ENCODE measurements around the gene NT5DC4.

DNA sequence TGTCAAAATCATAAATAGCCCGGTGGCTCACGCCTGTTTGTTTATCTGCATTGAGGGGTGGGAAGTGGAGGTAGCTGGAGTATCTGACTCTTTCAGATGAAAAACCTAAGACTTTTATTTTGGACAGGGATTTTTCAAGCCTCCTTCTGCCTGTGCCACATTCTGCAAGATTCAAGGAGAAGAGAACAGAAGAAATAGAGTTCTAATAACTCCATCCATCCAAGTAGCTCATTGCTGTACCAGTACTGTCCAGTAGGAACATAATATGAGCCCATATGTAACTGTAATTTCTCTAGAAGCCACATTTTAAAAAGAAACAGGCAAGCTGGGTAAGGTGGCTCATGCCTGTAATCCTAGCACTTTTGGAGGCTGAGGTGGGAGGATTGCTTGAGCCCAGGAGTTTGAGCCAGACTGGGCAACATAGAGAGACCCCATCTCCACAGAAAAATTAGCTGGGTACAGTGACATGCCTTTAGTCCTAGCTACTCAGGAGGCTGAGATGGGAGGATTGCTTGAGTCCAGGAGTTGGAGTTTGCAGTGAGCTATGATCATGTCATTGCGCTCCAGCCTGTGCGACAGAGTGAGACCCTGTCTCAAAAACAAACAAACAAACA, 35.4 kb upstream of the NT5DC4 start:
- TF ChIP-seq RCOR1 (IDR thresholded peaks at IDR 0.05; ENCODE audit: low read depth, low read length) = no peak
- TF ChIP-seq, protein P1, sequence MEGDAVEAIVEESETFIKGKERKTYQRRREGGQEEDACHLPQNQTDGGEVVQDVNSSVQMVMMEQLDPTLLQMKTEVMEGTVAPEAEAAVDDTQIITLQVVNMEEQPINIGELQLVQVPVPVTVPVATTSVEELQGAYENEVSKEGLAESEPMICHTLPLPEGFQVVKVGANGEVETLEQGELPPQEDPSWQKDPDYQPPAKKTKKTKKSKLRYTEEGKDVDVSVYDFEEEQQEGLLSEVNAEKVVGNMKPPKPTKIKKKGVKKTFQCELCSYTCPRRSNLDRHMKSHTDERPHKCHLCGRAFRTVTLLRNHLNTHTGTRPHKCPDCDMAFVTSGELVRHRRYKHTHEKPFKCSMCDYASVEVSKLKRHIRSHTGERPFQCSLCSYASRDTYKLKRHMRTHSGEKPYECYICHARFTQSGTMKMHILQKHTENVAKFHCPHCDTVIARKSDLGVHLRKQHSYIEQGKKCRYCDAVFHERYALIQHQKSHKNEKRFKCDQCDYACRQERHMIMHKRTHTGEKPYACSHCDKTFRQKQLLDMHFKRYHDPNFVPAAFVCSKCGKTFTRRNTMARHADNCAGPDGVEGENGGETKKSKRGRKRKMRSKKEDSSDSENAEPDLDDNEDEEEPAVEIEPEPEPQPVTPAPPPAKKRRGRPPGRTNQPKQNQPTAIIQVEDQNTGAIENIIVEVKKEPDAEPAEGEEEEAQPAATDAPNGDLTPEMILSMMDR (IDR thresholded peaks at IDR 0.05) = no peak
- TF ChIP-seq POLR2A (IDR thresholded peaks at IDR 0.05; ENCODE audit: low read length) = no peak
- TF ChIP-seq MAZ (IDR thresholded peaks at IDR 0.05; ENCODE audit: borderline replicate concordance, low read depth, low read length) = no peak
- no peak for TF ChIP-seq PHF8 (IDR thresholded peaks at IDR 0.05; ENCODE audit: borderline replicate concordance, low read depth)
- TF ChIP-seq, protein P2, sequence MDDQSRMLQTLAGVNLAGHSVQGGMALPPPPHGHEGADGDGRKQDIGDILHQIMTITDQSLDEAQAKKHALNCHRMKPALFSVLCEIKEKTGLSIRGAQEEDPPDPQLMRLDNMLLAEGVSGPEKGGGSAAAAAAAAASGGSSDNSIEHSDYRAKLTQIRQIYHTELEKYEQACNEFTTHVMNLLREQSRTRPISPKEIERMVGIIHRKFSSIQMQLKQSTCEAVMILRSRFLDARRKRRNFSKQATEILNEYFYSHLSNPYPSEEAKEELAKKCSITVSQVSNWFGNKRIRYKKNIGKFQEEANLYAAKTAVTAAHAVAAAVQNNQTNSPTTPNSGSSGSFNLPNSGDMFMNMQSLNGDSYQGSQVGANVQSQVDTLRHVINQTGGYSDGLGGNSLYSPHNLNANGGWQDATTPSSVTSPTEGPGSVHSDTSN (IDR thresholded peaks at IDR 0.05) = no peak
- TF ChIP-seq CHD2 (IDR thresholded peaks at IDR 0.05; ENCODE audit: low read length, partially characterized antibody) = no peak
- no peak for TF ChIP-seq CHD4 (IDR thresholded peaks at IDR 0.05; ENCODE audit: borderline replicate concordance)
- no peak for TF ChIP-seq EP300 (IDR thresholded peaks at IDR 0.05)
- no peak for TF ChIP-seq RFX5 (IDR thresholded peaks at IDR 0.05)
- TF ChIP-seq JUN (IDR thresholded peaks at IDR 0.05) = no peak
- no peak for TF ChIP-seq SREBF2 (IDR thresholded peaks at IDR 0.05)
- TF ChIP-seq, protein P3, sequence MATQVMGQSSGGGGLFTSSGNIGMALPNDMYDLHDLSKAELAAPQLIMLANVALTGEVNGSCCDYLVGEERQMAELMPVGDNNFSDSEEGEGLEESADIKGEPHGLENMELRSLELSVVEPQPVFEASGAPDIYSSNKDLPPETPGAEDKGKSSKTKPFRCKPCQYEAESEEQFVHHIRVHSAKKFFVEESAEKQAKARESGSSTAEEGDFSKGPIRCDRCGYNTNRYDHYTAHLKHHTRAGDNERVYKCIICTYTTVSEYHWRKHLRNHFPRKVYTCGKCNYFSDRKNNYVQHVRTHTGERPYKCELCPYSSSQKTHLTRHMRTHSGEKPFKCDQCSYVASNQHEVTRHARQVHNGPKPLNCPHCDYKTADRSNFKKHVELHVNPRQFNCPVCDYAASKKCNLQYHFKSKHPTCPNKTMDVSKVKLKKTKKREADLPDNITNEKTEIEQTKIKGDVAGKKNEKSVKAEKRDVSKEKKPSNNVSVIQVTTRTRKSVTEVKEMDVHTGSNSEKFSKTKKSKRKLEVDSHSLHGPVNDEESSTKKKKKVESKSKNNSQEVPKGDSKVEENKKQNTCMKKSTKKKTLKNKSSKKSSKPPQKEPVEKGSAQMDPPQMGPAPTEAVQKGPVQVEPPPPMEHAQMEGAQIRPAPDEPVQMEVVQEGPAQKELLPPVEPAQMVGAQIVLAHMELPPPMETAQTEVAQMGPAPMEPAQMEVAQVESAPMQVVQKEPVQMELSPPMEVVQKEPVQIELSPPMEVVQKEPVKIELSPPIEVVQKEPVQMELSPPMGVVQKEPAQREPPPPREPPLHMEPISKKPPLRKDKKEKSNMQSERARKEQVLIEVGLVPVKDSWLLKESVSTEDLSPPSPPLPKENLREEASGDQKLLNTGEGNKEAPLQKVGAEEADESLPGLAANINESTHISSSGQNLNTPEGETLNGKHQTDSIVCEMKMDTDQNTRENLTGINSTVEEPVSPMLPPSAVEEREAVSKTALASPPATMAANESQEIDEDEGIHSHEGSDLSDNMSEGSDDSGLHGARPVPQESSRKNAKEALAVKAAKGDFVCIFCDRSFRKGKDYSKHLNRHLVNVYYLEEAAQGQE (IDR thresholded peaks at IDR 0.05) = no peak
- TF ChIP-seq ZFP36 (IDR thresholded peaks at IDR 0.05; ENCODE audit: borderline replicate concordance, partially characterized antibody) = no peak
